ENCODE data around the gene PIANP. TPM values are rescaled to one million over a fixed set of nuclear protein-coding genes. Genes with fewer than 3 reads are reported as not detected.

Gene PIANP
- total RNA-seq, 4 donors from 2014 or later: not detected

GRCh38 chr12:6716874-6717437 lies 16.3 kb upstream of the PIANP start:
- no peak for TF ChIP-seq CTCF (IDR thresholded peaks at IDR 0.05; ENCODE audit: low read depth)

GRCh38 chr12:6708960-6709394 lies 8.4 kb upstream of the PIANP start:
- no peak for TF ChIP-seq CTCF (IDR thresholded peaks at IDR 0.05; ENCODE audit: low read depth)

- TF ChIP-seq CTCF (IDR thresholded peaks at IDR 0.05; ENCODE audit: low read depth): no peak
These were observed 3.0 kb upstream of the PIANP start for GRCh38 chr12:6703631-6704030.

GRCh38 chr12:6701078-6701768 lies 608 bp upstream of the PIANP start:
- no peak for TF ChIP-seq CTCF (IDR thresholded peaks at IDR 0.05; ENCODE audit: low read depth)

- no peak for TF ChIP-seq CTCF (IDR thresholded peaks at IDR 0.05; ENCODE audit: low read depth)
These were observed 498 bp downstream of the PIANP start for GRCh38 chr12:6699989-6700645.

- TF ChIP-seq CTCF (IDR thresholded peaks at IDR 0.05; ENCODE audit: low read depth): no peak
These were observed 1.2 kb downstream of the PIANP start for GRCh38 chr12:6699259-6699988.
